DMS 273 (cell line): ENCODE measurements around the gene POLR3H.

Experiments
- DNase-seq: peaks from one replicate; lab custom pipeline; 2025; ENCODE audit not compliant: unreplicated experiment; lab: John Stamatoyannopoulos, UW

Gene POLR3H

GRCh38 chr22:41522813-41523212, 21.5 kb downstream of the POLR3H start:
- DNase-seq, result no peak

GRCh38 chr22:41521126-41521525, 23.1 kb downstream of the POLR3H start:
- peak; percentile 78 for DNase-seq

GRCh38 chr22:41518048-41518347, 26.3 kb downstream of the POLR3H start:
- no peak for DNase-seq

DNA sequence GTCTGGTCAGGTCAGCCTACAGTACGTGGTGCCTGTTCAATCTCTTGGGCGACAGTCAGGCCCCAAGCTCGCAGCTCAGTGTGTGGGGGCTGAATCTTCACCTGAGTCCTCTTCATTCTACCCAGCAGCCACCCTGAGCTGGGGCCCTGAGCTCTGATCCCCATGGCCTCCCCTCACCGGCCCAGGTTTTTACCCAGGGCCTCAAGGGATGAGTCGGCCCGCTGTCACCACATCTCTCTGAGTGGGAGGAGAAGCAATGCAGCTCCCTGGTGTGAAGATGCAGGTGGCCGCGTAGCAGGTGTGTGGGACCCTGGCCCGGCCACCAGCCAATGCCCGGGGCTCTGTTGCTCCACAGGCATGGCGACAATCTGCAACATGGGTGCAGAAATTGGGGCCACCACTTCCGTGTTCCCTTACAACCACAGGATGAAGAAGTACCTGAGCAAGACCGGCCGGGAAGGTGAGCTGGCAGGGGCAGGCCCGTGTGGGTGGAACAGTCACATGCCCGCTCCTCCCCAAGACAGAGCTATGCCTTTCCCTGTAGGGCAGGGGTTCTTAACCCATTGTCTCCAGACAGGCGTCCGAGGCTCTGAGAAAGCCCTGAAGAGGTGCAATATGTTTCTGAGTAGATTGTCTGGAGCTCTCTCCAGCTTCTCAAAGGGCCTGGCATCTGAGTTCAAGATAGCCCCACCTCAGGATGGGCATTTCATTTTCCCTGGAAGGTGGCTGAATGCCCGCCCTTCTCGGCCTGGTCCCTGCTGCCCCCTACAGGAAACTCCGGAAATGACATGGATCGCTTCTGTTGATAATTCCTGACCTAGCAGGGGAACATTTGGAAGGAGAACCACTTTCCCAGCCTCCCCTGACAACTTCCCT, 26.9 kb downstream of the POLR3H start:
- peak; percentile 77 for DNase-seq

DNA sequence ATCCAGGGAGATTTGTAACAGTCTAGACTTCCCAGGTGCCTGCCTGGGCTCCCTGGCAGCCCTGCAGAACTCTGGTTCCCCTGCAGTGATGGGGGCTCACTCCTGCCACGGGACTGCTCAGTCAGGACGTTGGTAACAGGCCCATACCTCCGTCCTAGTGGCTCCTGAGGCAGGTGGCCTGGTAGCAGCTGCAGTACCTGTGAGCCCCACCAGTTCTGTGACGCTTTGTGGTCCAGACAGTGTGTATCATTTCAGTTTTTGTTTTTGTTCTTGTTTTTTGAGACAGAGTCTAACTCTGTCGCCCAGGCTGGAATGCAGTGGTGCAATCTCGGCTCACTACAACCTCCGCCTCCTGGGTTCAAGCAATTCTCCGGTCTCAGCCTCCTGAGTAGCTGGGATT, 27.8 kb downstream of the POLR3H start:
- no peak for DNase-seq

DNA sequence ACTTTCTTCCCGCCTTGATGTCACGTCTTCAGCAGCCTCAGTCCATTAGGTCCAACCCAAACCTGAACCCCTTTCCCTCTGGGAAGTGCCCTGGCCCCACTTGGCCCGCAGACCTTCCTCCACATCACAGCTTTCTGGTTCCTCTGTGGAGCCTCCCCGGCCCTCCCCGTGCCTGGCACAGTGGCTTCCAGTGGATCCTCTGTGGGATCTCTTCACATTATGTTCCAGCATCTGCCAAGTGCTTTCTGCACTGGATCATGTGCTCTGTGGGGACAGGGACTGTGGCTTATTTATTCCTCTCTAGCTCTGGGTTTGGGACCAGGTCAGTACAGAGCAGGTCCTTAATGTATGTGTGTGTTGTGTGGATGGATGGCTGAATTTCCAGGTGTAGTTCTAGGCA, 30.9 kb downstream of the POLR3H start:
- DNase-seq, result no peak

GRCh38 chr22:41512421-41513194, 31.7 kb downstream of the POLR3H start:
- DNase-seq, result peak; percentile 82

DNA sequence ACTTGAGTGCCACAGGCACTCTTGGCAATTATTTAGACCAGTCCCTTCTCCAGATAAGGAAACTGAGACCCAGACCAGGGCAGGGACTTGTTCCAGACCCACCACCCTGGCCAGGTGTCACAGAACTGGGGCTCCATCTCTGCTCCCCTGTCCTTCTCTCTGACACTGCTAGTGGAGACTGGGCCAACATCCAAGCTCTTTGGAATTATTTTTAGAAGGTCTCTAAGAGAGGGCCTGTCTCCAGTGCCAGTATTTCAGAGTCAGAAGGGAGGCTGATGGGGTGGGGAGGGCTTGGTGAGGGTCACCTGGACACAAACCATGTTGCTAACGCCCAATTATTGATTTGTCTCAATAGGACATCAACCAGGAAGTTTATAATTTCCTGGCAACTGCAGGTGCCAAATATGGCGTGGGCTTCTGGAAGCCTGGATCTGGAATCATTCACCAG, 32.7 kb downstream of the POLR3H start:
- DNase-seq, result no peak

- no peak for DNase-seq
These were observed 35.5 kb downstream of the POLR3H start for GRCh38 chr22:41508770-41509170.

DNA sequence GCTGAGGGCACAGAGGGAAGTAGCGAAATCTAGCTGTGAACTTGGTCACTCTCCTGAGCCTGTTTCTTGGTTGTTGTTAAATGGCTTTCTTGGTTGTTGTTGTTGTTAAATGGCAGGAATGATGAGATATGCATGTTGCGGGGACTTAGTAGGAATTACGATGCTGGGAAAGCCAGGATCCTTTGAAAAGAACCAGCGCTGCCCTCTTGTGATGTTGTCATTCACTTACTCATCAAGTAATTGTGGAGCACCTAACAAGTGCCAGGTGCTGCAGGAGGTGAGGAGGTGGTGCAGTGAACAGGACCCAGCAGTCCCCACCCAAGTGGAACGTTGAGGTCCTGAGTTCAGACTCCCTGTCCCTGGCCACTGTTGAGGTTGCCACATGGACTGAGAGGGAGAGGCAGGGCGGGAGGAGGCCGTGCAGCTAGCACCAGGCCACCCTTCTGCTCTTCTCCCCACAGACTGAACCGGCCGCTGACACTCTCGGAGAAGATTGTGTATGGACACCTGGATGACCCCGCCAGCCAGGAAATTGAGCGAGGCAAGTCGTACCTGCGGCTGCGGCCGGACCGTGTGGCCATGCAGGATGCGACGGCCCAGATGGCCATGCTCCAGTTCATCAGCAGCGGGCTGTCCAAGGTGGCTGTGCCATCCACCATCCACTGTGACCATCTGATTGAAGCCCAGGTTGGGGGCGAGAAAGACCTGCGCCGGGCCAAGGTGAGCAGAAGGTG, 36.8 kb downstream of the POLR3H start:
- DNase-seq, result no peak

GRCh38 chr22:41505511-41506220, 38.6 kb downstream of the POLR3H start:
- DNase-seq, result no peak

DNA sequence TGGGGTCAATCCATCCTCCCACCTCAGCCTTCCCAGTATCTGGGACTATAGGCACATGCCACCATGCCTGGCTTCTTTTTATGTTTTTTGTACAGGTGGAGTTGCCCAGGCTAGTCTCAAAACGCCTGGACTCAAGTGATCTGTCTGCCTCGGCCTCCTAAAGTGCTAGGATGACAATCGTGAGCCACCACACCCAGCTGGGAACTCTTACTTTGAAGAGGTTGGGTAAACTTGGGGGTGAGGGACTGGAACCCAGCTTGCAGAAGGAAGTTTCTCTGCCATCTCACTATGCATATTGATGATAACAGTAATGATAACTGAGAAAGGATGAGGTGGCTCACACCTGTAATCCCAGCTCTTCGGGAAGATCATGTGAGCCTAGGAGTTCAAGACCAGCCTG, 39.5 kb downstream of the POLR3H start:
- DNase-seq, result no peak

DNA sequence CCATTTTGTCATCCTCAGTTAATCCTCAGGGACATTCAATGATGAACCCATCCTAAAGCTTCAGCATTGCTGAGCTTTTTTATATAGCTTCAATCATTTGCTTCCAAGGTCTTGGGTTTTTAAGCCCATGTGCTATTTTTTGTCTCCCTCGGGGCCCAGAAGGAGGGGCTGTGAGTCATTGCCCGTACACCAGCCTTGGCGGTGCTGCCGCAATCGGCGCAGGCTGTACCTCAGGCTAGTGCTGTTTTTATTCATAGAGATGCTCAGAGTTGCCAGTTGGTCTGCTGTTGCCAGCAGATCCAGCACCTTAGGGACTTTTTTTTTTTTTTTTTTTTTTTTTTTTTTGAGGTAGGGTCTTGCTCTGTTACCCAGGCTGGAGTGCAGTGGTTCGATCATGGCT, 39.9 kb downstream of the POLR3H start:
- no peak for DNase-seq

DNA sequence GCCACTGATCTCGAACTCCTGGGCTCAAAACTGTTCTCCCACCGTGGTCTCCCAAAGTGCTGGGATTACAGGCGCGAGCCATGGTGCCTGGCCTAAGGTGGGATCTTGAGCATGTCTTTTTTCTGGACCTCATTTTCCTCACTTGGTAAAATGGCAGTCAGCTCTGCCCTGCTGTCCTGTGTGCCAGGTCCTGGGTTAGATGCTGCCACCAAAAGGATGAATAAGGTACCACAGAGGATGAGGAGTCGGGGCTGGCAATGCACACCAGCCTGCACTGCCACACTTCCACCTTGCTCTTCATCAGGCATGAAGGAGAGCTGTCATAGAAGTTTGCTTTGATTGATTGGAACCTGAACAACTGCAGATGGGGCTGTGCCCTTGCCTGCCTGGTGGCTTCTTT, 43.1 kb downstream of the POLR3H start:
- DNase-seq, result peak; percentile 54

- DNase-seq, result no peak
These were observed 44.0 kb downstream of the POLR3H start for GRCh38 chr22:41500303-41500702.

- DNase-seq, result no peak
These were observed 44.5 kb downstream of the POLR3H start for GRCh38 chr22:41499624-41500280.

GRCh38 chr22:41498303-41498835, 45.9 kb downstream of the POLR3H start:
- no peak for DNase-seq

GRCh38 chr22:41491374-41492100, 52.7 kb downstream of the POLR3H start:
- no peak for DNase-seq

DNA sequence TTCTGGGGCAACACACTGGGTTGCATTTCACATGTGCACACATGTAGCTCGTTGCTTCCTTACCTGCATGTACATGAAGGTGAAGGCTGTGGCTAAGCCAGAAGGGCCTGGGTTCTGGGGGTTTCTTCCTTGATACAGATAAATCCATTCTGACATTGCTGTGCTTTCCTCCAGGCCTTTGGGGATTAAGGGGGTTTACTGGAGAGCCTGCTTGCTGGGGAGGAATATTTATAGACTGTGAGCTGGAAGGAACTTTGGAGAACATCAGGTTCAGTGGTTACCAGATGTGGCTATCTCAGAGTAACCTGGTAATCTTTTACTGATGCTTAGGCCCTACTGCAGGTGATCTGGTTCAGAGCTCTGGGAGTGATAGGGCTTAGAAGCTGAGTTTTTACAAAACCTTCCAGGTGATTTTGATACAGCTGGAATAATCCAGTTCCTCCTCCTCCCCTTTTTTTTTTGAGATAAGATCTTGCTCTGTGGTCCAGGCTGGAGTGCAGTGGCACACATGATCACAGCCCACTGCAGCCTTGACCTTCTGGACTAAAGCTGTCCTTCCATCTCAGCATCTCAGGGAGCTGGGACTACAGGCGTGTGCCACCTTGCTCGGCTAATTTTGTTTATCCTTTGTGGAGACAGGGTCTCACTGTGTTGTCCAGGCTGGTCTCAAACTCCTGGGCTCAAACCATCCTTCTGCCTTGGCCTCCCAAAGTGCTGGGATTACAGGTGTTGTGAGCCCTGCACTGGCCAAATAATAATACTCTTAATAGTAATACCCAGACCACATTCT, 55.5 kb downstream of the POLR3H start:
- DNase-seq, result no peak
